Fibroblast of mammary gland (primary cell): ENCODE data around the gene SPATS2L.

Experiments used
- DNase-seq: peaks from one replicate; pipeline ENCODE4 v3.0.0-alpha.2; 2010; ENCODE audit warnings: low read depth
- H3K4me3 ChIP-seq: 2 replicates; pipeline ENCODE4 v1.5.1; 2011; ENCODE audit warnings: low read depth, mild to moderate bottlenecking, low read length, moderate library complexity; ENCODE audit not compliant: control insufficient read depth
- TF ChIP-seq, protein P1 (sequence below): conservative IDR thresholded peaks from 2 replicates; pipeline ENCODE4 v1.5.1; 2011; ENCODE audit warnings: low read depth, low read length, inconsistent platforms; ENCODE audit not compliant: control insufficient read depth, insufficient read depth

The SPATS2L gene

DNA sequence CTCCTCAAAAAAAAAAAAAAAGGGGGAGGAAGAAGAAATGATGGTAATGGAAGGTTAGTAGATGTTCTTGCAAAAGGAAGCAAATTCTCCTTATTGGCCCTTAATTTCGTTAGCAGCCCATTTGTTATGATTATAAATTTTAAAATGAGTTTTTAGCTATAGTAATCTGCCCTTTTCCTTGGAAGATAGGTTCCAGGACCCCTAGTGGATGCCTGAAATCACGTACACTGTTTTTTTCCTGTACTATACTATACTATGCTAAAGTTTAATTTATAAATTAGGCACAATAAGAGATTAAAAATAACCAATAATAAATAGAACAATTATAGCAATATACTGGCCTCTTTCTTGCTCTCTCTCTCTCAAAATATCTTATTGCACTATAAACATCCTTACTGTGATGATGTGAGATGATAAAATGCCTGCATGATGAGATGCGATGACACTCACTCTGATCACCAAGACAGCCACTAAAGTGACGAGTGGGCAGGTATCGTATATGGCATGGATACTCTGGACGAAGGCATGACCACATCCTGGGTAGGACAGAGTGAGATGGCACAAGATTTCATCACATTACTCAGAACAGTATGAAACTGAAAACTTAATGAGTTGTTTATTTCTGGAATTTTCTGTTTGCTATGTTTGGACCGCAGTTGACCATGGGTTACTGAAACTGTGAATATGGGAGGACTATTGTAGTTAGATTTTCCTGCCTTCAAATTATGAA is 116.2 kb downstream of the SPATS2L start:
- DNase-seq = no peak
- TF ChIP-seq, protein P1, sequence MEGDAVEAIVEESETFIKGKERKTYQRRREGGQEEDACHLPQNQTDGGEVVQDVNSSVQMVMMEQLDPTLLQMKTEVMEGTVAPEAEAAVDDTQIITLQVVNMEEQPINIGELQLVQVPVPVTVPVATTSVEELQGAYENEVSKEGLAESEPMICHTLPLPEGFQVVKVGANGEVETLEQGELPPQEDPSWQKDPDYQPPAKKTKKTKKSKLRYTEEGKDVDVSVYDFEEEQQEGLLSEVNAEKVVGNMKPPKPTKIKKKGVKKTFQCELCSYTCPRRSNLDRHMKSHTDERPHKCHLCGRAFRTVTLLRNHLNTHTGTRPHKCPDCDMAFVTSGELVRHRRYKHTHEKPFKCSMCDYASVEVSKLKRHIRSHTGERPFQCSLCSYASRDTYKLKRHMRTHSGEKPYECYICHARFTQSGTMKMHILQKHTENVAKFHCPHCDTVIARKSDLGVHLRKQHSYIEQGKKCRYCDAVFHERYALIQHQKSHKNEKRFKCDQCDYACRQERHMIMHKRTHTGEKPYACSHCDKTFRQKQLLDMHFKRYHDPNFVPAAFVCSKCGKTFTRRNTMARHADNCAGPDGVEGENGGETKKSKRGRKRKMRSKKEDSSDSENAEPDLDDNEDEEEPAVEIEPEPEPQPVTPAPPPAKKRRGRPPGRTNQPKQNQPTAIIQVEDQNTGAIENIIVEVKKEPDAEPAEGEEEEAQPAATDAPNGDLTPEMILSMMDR = no peak
- H3K4me3 ChIP-seq = no peak overlapping the region

DNA sequence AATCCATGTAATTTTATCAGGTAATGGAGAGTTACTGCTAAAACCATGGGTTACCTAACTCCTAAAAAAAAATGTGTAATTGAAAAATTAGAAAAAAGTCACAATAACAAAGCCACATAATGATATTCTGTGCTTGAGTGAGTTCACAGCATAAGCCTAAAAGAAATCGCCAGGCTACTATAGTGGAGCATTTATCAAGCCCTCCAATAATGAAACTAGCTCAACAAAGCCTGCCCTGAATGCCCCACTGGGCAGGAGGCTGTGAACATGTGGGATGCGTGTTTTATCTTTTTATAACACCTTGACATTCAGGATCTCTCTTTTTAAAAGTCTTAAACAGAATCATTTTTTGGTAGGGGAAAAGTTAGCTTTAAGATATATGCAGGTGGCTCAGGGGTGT is 117.0 kb downstream of the SPATS2L start:
- H3K4me3 ChIP-seq = no peak overlapping the region
- TF ChIP-seq, protein P1 = no peak
- DNase-seq = no peak

DNA sequence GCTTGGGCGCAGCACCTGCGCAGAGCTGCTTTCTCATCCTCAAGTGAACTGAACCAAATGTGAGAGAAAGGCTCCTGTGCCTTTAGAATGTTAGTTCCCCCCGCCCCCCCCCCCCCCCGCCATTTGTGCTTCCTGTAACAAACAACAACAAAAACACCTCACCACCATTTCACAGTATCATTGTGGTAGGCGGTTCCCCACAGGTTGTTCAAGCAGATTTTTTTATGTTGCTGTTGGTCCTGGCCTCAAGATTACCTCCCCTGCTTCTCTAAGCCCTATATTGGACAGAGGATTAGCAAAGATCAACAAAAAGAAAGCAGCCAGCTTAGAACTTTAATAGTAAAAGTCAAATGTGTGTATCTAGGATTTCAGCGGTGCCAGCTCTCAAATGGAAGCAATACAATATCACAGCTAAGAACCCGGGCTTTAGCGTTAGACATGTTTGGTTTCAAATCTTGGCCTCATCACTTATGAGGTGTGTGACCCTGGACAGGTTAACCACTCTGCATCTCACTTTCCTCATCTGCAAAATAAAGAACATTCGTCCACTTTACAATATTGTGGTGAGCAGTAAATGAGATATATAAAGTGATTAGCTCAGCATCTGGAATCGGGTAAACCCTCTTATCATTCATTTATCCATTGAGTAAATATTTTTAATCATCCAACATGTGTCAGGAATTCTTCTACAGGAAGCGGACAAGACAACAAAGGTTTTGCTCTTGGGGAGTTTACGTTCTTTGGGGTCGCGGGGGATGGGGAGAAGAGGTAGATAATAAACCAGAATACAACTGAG is 118.7 kb downstream of the SPATS2L start:
- TF ChIP-seq, protein P1 = no peak
- H3K4me3 ChIP-seq = no peak overlapping the region

DNA sequence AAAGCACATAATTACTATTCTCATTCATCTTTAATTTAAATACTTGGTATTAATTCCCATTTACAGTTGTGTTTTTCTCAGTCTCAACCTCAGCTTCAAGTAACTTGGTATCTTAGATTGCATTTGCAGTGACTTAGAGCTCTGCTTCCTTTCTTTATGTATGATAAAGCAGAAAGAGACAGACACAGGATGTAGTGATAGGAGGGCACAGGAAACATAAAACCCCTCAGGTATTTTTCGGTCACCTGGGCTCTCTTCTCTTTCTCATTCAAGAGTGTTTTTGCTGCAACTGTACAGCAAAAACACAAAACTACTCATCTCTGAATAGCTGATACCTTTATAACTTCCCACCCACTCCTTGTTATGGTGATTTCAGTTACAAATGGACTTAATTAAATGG is 120.3 kb downstream of the SPATS2L start:
- DNase-seq = no peak
- TF ChIP-seq, protein P1 = no peak
- no peak overlapping the region for H3K4me3 ChIP-seq

More for the DNA sequence above, 118.7 kb downstream of the SPATS2L start:
- DNase-seq = no peak

DNA sequence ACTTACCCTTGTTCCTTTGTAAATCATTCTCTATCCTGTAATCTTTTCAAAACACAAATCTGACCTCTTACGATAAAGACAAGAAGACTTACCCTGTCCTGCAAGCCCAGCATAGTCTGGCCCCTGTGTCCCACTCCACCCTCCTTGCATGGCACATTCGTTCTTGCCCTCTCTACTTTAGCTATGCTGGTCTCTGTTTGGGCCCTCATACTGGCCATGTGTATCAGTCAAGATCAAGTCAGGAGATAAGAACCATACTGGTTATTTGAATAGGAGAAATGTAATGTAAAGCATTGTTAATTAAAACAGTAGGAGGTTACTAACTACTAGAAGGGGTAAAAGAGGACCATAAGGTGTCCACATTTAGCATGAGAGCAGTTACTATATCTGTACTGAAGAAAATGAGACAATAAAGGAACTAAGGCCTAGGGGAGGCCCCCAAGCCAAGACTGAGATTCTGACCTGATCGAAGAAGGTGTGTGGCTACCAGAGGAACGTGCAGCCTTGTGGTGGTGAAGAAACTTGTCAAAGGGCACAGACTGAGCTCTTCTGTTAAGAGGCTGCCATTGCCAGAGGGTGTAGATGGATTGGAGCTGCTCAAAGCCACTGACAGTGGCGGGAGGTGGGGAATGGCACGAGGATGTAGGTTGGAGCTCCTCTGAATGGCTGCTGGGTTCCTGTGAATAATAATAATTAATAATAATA is 122.6 kb downstream of the SPATS2L start:
- TF ChIP-seq, protein P1 = no peak
- no peak overlapping the region for H3K4me3 ChIP-seq
- DNase-seq = no peak

DNA sequence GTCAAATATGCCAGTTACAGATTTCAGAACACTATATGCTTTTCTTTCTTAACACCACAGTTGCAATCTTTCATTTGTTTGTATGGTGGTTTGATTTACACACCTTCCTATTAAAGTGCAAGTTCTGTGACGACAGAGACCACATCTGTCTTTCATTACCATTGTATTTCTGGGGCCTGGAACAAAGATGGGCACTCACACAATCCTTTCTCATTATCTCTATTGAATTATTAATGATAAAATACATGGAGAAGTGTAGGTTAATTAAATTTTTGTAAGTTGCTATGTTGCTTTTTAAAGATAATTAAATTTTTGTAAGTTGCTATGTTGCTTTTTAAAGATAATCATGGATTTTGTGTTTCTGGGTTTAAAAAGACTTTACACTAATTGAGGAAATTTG is 123.5 kb downstream of the SPATS2L start:
- TF ChIP-seq, protein P1 = no peak
- H3K4me3 ChIP-seq = no peak overlapping the region
- peak; percentile 74 for DNase-seq
